Heart left ventricle (tissue), 16 donors: Measurements from ENCODE around the gene RLF. TPM values are rescaled to one million over a fixed set of nuclear protein-coding genes. Genes with fewer than 3 reads are reported as not detected.
A peak's percentile ranks its signal among the peaks of the same experiment; 100 is the strongest.

Experiments
- ATAC-seq, 4 donors: fragments of 200-7000 bp; cut with Tn5 transposase; one replicate each; pipeline ENCODE4 v1.9.1; 2020 to 2022; ENCODE audit warnings: moderate library complexity in 4 of 4, mild to moderate bottlenecking in 3 of 4, moderate number of reproducible peaks in 1 of 4
- DNase-seq, 5 donors: peaks; one replicate each; pipeline ENCODE4 v3.0.0-alpha.2; 2020
- H3K27ac ChIP-seq, 12 donors: fragments of 200-600 bp; sonication (generic) in 4 of 12; one replicate each; pipeline versions ENCODE4 v1.5.0 to v1.8.0; 2016 to 2022; ENCODE audit warnings: mild to moderate bottlenecking in 2 of 12
- H3K27me3 ChIP-seq, 9 donors: fragments of 200-600 bp; sonication (generic) in 2 of 9; one replicate each; pipeline versions ENCODE4 v1.5.1 to v1.8.0; 2016 to 2022; ENCODE audit warnings: mild to moderate bottlenecking in 3 of 9
- H3K36me3 ChIP-seq, 9 donors: fragments of 200-600 bp; sonication (generic) in 2 of 9; one replicate each; pipeline versions ENCODE4 v1.5.0 to v1.8.0; 2018 to 2022; ENCODE audit warnings: mild to moderate bottlenecking in 2 of 9
- H3K4me1 ChIP-seq, 12 donors: fragments of 200-600 bp; sonication (generic) in 4 of 12; one replicate each; pipeline versions ENCODE4 v1.5.0 to v1.8.0; 2016 to 2022; ENCODE audit warnings: mild to moderate bottlenecking in 3 of 12
- H3K4me3 ChIP-seq, 12 donors: fragments of 200-600 bp; sonication (generic) in 4 of 12; one replicate each; pipeline versions ENCODE4 v1.5.0 to v1.8.0; 2017 to 2022; ENCODE audit warnings: mild to moderate bottlenecking in 9 of 12, moderate library complexity in 4 of 12
- H3K9me3 ChIP-seq, 12 donors: fragments of 200-600 bp; sonication (generic) in 4 of 12; one replicate each; pipeline versions ENCODE4 v1.5.0 to v1.8.0; 2016 to 2022; ENCODE audit warnings: mild to moderate bottlenecking in 1 of 12
- CTCF ChIP-seq, 12 donors: fragments of 200-600 bp; sonication (generic) in 4 of 12; IDR thresholded peaks; one replicate each; pipeline versions ENCODE4 v1.5.0 to v1.8.0; 2018 to 2022; ENCODE audit warnings: antibody characterized with exemption in 12 of 12, mild to moderate bottlenecking in 5 of 12
- POLR2A ChIP-seq, 2 donors: fragments of 450-650 bp; IDR thresholded peaks; one replicate each; pipeline ENCODE4 v1.6.1; 2017; ENCODE audit warnings: antibody characterized with exemption in 2 of 2, mild to moderate bottlenecking in 2 of 2, moderate library complexity in 2 of 2
- WGBS, 4 donors: extraction: QIAGEN DNeasy Blood & Tissue Kit in 2 of 4; methylation state at CpG; one replicate each; pipeline versions ENCODE4 v1.1.5 to v1.1.7; 2013 to 2018; 5-methylcytosine and 5-hydroxymethylcytosine counted together
- intact Hi-C, 10 donors: fragments of 100-400 bp; cut with DNase I; formaldehyde crosslinking; loops; one replicate each; pipeline versions ENCODE4 v1.11.1 to v1.14.2; 2022
- polyA plus RNA-seq, 2 donors: library from polyadenylated mRNA; stranded (reverse); fragments of 200-250 nt; gene quantifications; one replicate each; pipeline ENCODE4 v1.2.3, GENCODE V29; 2013
- total RNA-seq, 9 donors: library from RNA; depleted of rRNA in 2 of 9; stranded (reverse); fragments of >200 nt in 2 of 9; fragmentation: NEBNext Ultra II Directional in 3 of 9; extraction: Animal tissue kit (Norgen Biotek cat#: 25700) in 3 of 9; gene quantifications; one replicate each; pipeline versions ENCODE4 v1.1.0 to v1.2.4, GENCODE V29; 2016 to 2023
- donor health status: ischemic (EF 13 %, LVEDD 7.1; RV severe dilation, severe dysfunction).
- donor health status: healthy with polysubstance abuse.
- donor health status: DM: no; HTN: yes; CAD: no.
- donor health status: DM: no; HTN: no; CAD: no.
- donor health status: ischemic (EF 25% LVEDD 6.9; RV normal size, moderate dysfunction).
- donor health status: ischemic (EF 25% LVEDD 5.7; RV mildly dilated, moderate dysfunction).
- donor health status: healthy.
- donor health status: DM: yes; HTN: yes; CAD: no.
- donor health status: ischemic (EF 35%, LVEDD 5.7; RV mildly dilated, moderate dysfunction).
- donor health status: nonischemic (EF 11% LVEDD 7.7; RV severe dilation, severe dysfunction).
- donor health status: DM: yes; HTN: yes; CAD: no.
- donor health status: PGD.
- donor health status: ischemic (EF 29% LVEDD 5.4; RV normal size, mild dysfunction).
- donor health status: nonischemic (EF 23%, LVEDD 6.1; RV moderate dilation, normal function).

Gene RLF
- total and polyA plus RNA-seq, 11 donors, result 2.7 to 14.5 (median 11.2) TPM

DNA sequence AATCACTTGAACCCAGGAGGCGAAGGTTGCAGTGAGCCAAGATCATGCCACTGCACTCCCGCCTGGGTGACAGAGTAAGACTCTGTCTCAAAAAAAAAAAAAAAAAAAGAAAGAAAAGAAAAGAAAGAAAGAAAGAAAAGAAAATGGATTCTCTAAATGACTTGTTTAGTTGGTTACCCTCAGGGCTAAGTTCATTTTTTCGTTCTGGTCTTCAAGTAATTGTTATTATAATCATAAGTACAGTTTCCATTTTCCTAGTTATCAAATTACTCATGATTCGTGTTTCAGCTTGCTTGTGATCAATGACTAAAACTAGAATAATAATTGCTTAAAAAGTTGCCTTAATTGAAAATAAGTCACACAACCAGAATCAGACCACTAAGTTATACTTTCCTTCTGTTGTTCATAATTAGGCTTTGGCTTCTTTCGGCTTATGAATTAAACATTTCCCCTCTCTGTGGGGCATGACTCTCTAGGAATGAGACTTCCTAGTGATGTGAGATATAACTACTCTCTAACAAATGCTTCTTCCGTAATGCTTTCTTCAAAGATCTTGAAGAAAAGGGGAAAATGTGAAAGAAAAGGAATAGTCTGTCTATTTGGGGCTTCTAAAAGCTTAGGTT, 9.6 kb upstream of the RLF start:
- Histone ChIP-seq H3K27ac (no peak overlapping the region), H3K27me3 (peaks cover 0 to 16% (median 7%) of the 10 kb centered on the region in 9 donors), H3K36me3 (no peaks in the 10 kb centered on the region), H3K4me1 (peaks cover 0 to 25% (median 0%) of the 10 kb centered on the region in 12 donors), H3K9me3 (no peaks in the 10 kb centered on the region), H3K4me3 (no peak overlapping the region)
- TF ChIP-seq CTCF (IDR thresholded peaks at IDR 0.05) (no peak), POLR2A (IDR thresholded peaks at IDR 0.05) (no peak)
- intact Hi-C loops, result loop anchor here in 5 of 10 donors (2.0 to 5.0 kb wide), 3 partner anchors 166 to 187 kb away; partner anchors contain the start of gene COL9A2 (in 2 of the 5)
- ATAC-seq (no peak), DNase-seq (no peak)
- 81 to 85% (median 81%) methylated on average over 6 of the region's 6 CpGs for WGBS, 4 donors

GRCh38 chr1:40153073-40153770, 8.0 kb upstream of the RLF start:
- H3K9me3 ChIP-seq, result no peaks in the 10 kb centered on the region
- no peak for ATAC-seq
- WGBS, 4 donors, result 0 to 3% (median 1%) methylated on average over 2 of the region's 2 CpGs
- no peak for DNase-seq
- H3K4me3 ChIP-seq, result no peak overlapping the region
- H3K4me1 ChIP-seq, result peaks cover 0 to 25% (median 0%) of the 10 kb centered on the region in 12 donors
- peaks cover 0 to 10% (median 0%) of the 10 kb centered on the region in 9 donors for H3K27me3 ChIP-seq
- TF ChIP-seq POLR2A (IDR thresholded peaks at IDR 0.05) (no peak), CTCF (IDR thresholded peaks at IDR 0.05) (peak; percentile 45 to 82 (median 68))
- intact Hi-C loops, result loop anchor here in 6 of 10 donors (1.0 to 5.0 kb wide), 4 partner anchors 164 to 186 kb away; partner anchors contain the start of gene COL9A2 (in 2 of the 6)
- no peaks in the 10 kb centered on the region for H3K36me3 ChIP-seq
- no peak overlapping the region for H3K27ac ChIP-seq

DNA sequence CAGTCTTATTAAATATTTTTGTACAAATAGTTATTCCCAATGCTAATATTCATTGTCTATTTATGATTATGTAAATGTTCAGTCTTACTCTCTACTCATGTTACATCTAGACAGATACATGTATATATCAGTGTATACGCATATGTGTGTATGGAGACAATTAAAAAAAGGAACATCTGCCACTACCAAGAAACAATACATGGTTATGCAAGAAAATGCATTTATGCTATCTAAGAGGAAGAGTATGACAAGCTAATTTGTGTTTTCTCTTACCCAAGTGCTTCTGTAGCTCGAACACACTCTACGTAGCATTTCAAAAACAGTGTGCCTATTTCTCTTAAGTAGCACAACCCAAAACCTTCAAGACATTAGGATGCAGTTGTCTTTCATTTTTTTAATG, 6.1 kb upstream of the RLF start:
- no peak for TF ChIP-seq CTCF (IDR thresholded peaks at IDR 0.05)
- no peak for TF ChIP-seq POLR2A (IDR thresholded peaks at IDR 0.05)
- Histone ChIP-seq H3K9me3 (no peaks in the 10 kb centered on the region), H3K27ac (no peak overlapping the region), H3K4me3 (no peak overlapping the region), H3K36me3 (no peaks in the 10 kb centered on the region), H3K27me3 (no peaks in the 10 kb centered on the region), H3K4me1 (peaks cover 0 to 25% (median 0%) of the 10 kb centered on the region in 12 donors)
- WGBS, 4 donors, result 86 to 93% (median 88%) methylated on average over 3 of the region's 3 CpGs
- intact Hi-C loops, result loop anchor here in 1 of 10 donors (5.0 kb wide), 1 partner anchor 157 kb away; no protein-coding TSS in a partner anchor
- DNase-seq, result no peak
- ATAC-seq, result no peak

- H3K4me1 ChIP-seq, result peaks cover 0 to 25% (median 0%) of the 10 kb centered on the region in 12 donors
- WGBS, 4 donors, result 49 to 61% (median 53%) methylated on average over 3 of the region's 3 CpGs
- ATAC-seq (no peak), DNase-seq (no peak)
- no peaks in the 10 kb centered on the region for H3K27me3 ChIP-seq
- no peaks in the 10 kb centered on the region for H3K36me3 ChIP-seq
- TF ChIP-seq CTCF (IDR thresholded peaks at IDR 0.05) (no peak), POLR2A (IDR thresholded peaks at IDR 0.05) (no peak)
- intact Hi-C loops, result loop anchor here in 1 of 10 donors (5.0 kb wide), 1 partner anchor 156 kb away; no protein-coding TSS in a partner anchor
- no peak overlapping the region for H3K4me3 ChIP-seq
- H3K27ac ChIP-seq, result no peak overlapping the region
- H3K9me3 ChIP-seq, result no peaks in the 10 kb centered on the region
Observed at GRCh38 chr1:40155910-40156309, 5.3 kb upstream of the RLF start.
